HUDEP-2 (cell line): ENCODE results near the gene PTGES3.
A peak's percentile ranks its signal among the peaks of the same experiment; 100 is the strongest.

Source experiments
- DNase-seq, 76 experiments: peaks; one replicate each; lab custom pipeline; 2025; ENCODE audit not compliant: unreplicated experiment in 76 of 76; lab: John Stamatoyannopoulos, UW

PTGES3 gene

DNA sequence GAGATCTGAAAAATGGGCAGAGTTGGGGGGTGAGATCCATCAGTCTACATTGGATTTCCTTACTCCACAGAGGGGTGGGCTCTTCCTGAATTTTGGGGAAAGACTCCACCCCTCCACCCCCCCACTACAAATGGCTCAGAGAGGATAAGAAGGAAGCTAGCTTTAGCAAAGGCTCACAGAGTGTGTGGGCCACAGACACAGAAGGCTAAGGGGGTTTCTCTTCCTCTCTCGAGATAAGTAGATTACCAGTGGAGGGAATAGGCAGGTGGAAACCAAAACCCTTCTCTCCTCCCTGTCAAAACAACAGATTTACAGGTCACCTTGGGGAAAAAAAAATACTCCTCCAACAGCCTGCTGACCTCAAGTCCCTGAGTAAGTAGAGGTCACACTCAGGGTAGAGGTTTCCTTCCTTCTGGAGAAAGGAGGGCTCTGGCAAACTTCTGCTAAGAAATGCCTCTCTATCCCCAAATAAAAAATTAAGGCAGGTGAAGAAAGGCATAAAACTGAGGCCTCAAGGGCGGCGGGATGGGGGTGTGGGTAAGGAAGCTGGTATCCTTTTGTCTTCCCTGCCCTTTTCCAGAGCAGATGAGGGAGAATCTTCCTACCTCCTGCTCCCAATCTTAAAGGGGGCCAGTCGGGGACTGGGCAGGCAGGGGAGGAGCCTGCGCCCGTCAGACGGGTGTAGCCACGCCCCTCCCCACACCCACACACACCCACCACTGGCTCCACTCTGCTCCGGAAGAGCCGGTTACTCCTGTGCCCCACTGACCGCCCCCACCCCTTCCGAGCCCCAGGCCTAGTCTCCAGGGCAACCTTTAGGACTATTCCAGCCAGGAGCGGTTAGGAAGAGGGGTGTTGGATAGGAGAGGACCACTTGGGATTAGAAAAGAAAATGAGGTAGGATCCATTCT is 56.0 kb downstream of the PTGES3 start:
- peak in 50 of 76 experiments; percentile 10 to 66 (median 46) for DNase-seq

DNA sequence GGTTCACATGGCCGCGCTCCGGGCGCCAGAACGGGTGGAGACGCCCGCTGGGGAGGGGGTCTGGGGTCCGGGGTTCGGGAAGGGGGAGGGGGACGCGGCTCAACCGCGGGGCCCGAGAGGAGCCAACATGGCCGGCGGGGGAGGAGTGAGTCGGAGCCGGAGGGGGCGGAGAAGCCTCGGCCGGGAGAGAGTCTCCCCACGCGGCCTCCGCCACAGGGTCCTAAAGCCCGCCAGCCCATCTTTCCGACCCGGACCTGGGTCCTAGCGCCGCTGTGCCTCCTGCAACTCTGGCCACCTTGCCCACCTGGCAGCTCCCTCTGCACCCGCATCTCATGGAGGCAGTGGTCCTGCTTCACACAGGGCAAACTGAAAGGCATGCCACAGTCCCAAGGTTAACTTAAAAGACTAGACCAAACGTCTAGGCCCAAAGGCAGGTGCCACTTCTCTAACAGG is 57.9 kb downstream of the PTGES3 start, which contains the start of gene BAZ2A:
BAZ2A (minus strand) TSS at position 147 of the 453 bp plus-strand sequence. CDS start 12,796 bp downstream, outside the sequence.
- peak in 70 of 76 experiments; percentile 6 to 84 (median 61) for DNase-seq

DNA sequence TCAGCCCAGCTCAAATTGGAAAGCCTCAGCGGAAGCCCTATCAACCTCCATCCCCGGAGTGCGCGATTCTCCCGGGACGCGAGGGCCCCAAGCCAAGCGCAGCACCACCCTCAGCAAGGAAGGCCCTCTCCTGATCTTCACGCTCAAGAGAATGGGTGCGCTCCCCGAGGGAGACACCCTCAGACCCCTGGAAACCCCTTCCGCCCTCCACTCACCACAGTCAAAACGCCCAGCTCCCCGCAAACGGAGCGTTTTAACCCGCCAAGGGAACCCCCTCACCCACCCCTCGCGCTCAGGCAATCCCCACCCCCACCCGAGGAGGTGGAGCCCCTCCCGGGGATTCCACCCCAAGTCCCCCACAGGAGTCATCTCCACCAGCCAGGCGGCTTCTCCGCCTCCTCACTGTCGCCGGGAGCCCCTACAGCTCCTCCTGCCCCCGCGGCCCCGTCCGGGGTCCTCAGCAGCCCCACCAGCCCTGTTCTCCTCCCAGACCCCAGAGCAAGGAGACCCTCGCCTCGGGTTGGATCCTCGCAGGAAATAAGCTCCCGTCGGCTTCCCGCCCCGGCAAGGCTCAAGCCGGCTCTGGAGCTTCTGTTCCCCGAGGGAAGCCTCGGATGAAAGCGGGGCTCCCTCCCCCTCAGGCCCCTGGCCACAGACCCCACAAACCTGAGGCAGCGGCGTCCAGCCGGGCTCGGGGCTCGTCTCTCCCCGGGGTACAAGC is 58.5 kb downstream of the PTGES3 start:
- DNase-seq: peak in 1 of 76 experiments; percentile 13

DNA sequence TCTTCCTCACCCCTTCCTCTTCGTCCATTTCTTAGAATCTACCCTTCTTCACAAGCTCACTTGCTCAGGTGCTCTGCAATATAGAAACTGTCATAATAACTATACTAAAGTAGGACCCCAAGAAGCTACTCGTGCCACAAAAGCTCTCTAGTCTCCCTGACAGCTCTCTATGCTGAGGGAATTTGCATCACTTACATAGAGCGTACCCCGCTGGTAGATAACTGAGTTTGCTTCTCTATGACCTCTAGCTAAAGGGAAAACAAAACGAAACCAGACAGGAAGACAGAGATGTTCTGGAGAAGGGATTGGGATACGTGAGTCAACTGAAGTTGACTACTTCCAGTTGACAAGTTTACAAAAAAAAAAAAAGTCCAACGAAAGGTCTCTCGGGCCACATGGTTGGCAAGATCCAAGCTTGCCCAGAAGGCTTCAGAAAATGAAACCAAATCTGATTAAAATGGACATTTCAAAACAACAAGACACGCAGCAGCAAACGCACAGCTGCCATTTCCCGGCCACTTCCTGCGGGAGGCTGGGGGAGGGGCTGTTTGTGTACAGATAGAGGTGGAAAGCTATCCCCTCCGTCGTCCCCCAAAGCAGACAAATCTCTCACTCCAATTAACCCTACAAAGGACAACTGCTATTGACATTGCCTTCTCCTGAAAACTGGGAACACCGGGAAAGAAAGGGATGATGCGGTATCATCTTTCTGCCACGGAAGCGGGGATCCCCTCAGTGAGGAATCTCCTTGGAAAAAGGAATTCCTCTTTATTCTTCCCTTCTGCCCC is 59.2 kb downstream of the PTGES3 start:
- peak in 13 of 76 experiments; percentile 6 to 33 (median 15) for DNase-seq

DNA sequence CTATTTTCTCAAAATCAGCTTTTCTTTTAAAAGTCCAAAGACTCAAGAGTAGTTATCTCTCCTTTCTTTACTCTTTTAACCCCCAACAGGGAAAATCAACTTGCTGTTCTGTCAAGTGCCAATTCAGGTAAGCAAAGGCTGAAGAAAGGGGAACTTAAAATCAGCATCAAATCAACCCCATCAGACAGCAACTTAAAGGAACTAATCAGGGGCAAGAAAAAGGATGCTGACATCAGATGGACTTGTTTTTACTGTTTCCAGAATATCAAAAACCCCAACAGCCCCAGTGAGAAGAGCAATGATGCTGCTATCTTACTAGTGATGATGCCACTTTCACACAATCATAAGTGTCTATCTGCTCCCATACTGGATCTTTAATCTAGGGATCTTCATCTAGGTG is 61.4 kb downstream of the PTGES3 start:
- DNase-seq: no peak

DNA sequence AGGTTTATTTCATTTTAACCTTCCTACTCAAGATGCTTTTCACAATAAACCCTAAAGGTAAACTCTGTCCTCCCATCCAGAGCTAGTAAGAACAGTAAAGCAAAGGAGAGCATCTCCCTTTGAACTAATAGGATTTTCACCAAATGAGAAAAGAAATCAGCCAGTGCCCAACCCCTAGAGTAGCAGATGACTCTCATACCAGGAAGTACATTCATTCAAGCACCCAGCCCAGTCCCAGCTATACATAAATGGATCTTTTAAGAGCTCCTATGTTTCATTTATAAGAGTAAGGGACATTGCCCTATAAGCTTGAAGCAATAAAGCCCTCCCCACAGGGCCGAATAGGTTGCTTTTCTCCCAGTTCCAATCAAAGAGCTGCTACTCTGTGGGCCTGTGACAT is 65.5 kb downstream of the PTGES3 start:
- DNase-seq: no peak

DNA sequence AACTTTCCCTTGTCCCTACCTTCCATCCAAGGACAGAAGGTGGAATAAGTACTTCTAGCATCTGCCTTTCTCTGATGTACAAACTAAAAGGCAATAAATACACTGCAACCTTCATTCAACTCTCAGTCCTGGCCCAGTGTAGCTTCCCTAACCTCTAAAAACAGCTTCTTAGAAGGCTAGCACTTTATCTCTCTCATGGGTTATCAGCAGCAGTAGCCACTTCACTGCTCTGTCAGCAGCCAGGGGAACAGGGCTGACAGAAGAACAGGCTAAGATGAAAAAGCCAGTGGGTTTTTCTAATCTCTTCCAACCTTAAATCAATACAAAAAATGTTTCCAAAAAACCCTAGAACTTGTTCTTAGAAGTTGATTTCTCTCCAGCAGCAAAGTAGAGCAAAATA is 71.2 kb downstream of the PTGES3 start:
- DNase-seq: peak in 12 of 76 experiments; percentile 1 to 31 (median 22)

DNA sequence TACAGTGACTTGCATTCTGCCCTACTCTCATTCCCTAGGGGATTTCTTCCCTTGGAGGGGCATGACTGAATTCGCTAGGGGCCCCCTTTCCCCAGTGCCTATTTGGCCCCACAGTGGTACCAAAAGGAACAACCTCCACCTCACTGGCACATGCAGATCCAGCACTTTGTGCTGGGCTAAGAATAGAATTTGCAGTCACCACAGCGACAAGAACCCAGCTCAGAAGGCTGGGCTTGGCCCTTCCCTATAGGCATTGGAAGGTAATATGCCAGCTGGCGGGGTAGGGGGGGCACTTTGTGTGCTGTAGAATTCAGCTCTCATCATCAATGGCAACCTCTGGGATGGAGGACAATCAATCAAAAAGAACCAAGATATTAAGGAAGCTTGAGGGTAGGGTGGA is 71.8 kb downstream of the PTGES3 start:
- DNase-seq: no peak

DNA sequence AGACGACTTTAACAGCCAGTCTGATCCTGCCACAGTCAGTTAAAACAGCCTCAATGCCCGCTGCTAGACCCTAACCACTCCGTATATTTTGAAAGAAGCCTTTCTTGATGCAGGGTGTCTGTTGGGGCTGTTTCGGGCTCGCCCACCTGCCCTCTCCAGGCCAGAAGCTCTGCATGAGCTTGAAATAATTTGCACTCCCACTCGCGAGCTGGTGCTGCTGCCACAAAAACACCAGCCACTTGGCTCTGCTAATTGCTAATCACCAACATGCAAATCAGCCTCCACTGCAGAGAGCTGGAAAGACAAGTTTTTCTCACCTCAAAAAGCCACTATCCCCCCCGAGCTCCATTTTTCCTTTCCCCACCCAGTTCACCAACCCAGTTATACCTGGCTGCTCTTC is 73.5 kb downstream of the PTGES3 start:
- DNase-seq: no peak
